GM21576 (cell line): ENCODE results near the gene SPATA22.
"Not testable (repeated sequence)": the region's sequence is repeated elsewhere in the genome, so short reads cannot be mapped to it uniquely, and the experiment has no call there.

Experiments used
- ATAC-seq: cut with Tn5 transposase; IDR thresholded peaks from one replicate; pipeline ENCODE4 v1.9.1; 2021; ENCODE audit warnings: mild to moderate bottlenecking, moderate library complexity; ENCODE audit not compliant: unreplicated experiment

Gene SPATA22

GRCh38 chr17:3471599-3471998, at the start of gene SPATA22:
SPATA22 (minus strand) TSS chr17:3471819; CDS start chr17:3469325, 2,494 bp downstream.
- no peak for ATAC-seq

- not testable (repeated sequence) for ATAC-seq
These were observed 47.9 kb upstream of the SPATA22 start for GRCh38 chr17:3519472-3519871.

- no peak for ATAC-seq
These were observed 43.3 kb upstream of the SPATA22 start for GRCh38 chr17:3514873-3515272.

- not testable (repeated sequence) for ATAC-seq
These were observed 42.5 kb upstream of the SPATA22 start for GRCh38 chr17:3514167-3514566.

GRCh38 chr17:3513305-3514035, 41.9 kb upstream of the SPATA22 start:
- no peak for ATAC-seq

- no peak for ATAC-seq
These were observed 41.0 kb upstream of the SPATA22 start for GRCh38 chr17:3512505-3513171.

GRCh38 chr17:3511852-3512504, 40.4 kb upstream of the SPATA22 start:
- no peak for ATAC-seq

- no peak for ATAC-seq
These were observed 38.5 kb upstream of the SPATA22 start for GRCh38 chr17:3510090-3510489.

- no peak for ATAC-seq
These were observed 36.2 kb upstream of the SPATA22 start for GRCh38 chr17:3507869-3508268.

GRCh38 chr17:3507071-3507470, 35.5 kb upstream of the SPATA22 start:
- no peak for ATAC-seq

- ATAC-seq, result no peak
These were observed 34.4 kb upstream of the SPATA22 start for GRCh38 chr17:3506054-3506453.

GRCh38 chr17:3505008-3505407, 33.4 kb upstream of the SPATA22 start:
- ATAC-seq, result no peak

- no peak for ATAC-seq
These were observed 31.7 kb upstream of the SPATA22 start for GRCh38 chr17:3503285-3503684.

GRCh38 chr17:3502466-3502865, 30.8 kb upstream of the SPATA22 start:
- no peak for ATAC-seq

GRCh38 chr17:3501344-3501743, 29.7 kb upstream of the SPATA22 start:
- no peak for ATAC-seq

- no peak for ATAC-seq
These were observed 25.5 kb upstream of the SPATA22 start for GRCh38 chr17:3497101-3497500.

- ATAC-seq, result no peak
These were observed 14.0 kb upstream of the SPATA22 start for GRCh38 chr17:3485481-3486068.

GRCh38 chr17:3482852-3483251, 11.2 kb upstream of the SPATA22 start:
- ATAC-seq, result no peak

- ATAC-seq, result no peak
These were observed 8.4 kb upstream of the SPATA22 start for GRCh38 chr17:3479988-3480387.

GRCh38 chr17:3475812-3476610, 4.4 kb upstream of the SPATA22 start, which contains the start of gene ASPA:
ASPA (plus strand) TSS chr17:3475997; CDS start chr17:3476160, 163 bp downstream.
- no peak for ATAC-seq

GRCh38 chr17:3475251-3475685, 3.6 kb upstream of the SPATA22 start:
- ATAC-seq, result no peak
